Testis (tissue), 3 donors: ENCODE measurements around the gene DNAJC4. TPM values are rescaled to one million over a fixed set of nuclear protein-coding genes. Genes with fewer than 3 reads are reported as not detected.

Source experiments
- DNase-seq: peaks from one replicate; pipeline ENCODE4 v3.0.0-alpha.2; 2019
- H3K27ac ChIP-seq, 2 donors: fragments of 200-600 bp; sonication (generic); one replicate each; pipeline ENCODE4 v1.5.1; 2019
- H3K27me3 ChIP-seq: fragments of 200-600 bp; sonication (generic); one replicate; pipeline ENCODE4 v1.5.1; 2019
- H3K36me3 ChIP-seq: fragments of 200-600 bp; sonication (generic); one replicate; pipeline ENCODE4 v1.5.1; 2017; ENCODE audit warnings: low read depth; ENCODE audit errors: missing control alignments
- H3K4me1 ChIP-seq: fragments of 200-600 bp; sonication (generic); one replicate; pipeline ENCODE4 v1.5.1; 2019
- H3K4me3 ChIP-seq, 2 donors: fragments of 200-600 bp; sonication (generic); one replicate each; pipeline ENCODE4 v1.5.1; 2017 to 2019
- H3K9me3 ChIP-seq: fragments of 200-600 bp; sonication (generic); one replicate; pipeline ENCODE4 v1.5.1; 2017
- CTCF ChIP-seq, 3 experiments: fragments of 450-650 bp in 2 of 3; fragments of 200-600 bp in 1 of 3; sonication (generic) in 1 of 3; IDR thresholded peaks; one replicate each; pipeline ENCODE4 v1.5.1; 2016 to 2019; ENCODE audit warnings: antibody characterized with exemption in 3 of 3, mild to moderate bottlenecking in 2 of 3, moderate library complexity in 1 of 3
- POLR2A ChIP-seq: fragments of 450-650 bp; IDR thresholded peaks from one replicate; pipeline ENCODE4 v1.6.1; 2017; ENCODE audit warnings: antibody characterized with exemption, mild to moderate bottlenecking, moderate library complexity
- WGBS, 2 donors: methylation state at CpG; one replicate each; pipeline ENCODE4 v1.1.5; 2018; 5-methylcytosine and 5-hydroxymethylcytosine counted together
- intact Hi-C: fragments of 100-400 bp; cut with DNase I; formaldehyde crosslinking; loops from one replicate; pipeline ENCODE4 v1.15.1; 2023; ENCODE audit warnings: low total_unique reads
- polyA plus RNA-seq: library from polyadenylated mRNA; stranded (reverse); fragments of 350-450 nt; fragmentation: Illumina TruSeq; extraction: RNeasy Lipid Tissue Mini Kit (QIAGEN cat#74804); gene quantifications from one replicate; pipeline ENCODE4 v1.2.3, GENCODE V29; 2014; ENCODE audit warnings: low read depth, low replicate concordance; ENCODE audit not compliant: insufficient read depth
- total RNA-seq, 2 donors: library from RNA; depleted of rRNA; stranded (reverse); fragments of >200 nt; gene quantifications; one replicate each; pipeline ENCODE4 v1.2.3, GENCODE V29; 2016

Gene DNAJC4
- total and polyA plus RNA-seq, 3 donors from 2014 or later, result 105 to 303 (median 254) TPM

- Histone ChIP-seq H3K27ac (peak overlapping the region in 1 of 2 donors; percentile 3), H3K27me3 (no peaks in the 10 kb centered on the region), H3K4me1 (peaks cover 9% of the 10 kb centered on the region), H3K9me3 (no peaks in the 10 kb centered on the region), H3K36me3 (no peaks in the 10 kb centered on the region), H3K4me3 (no peak overlapping the region)
- 66 to 74% methylated on average over 16 of the region's 16 CpGs for WGBS, 2 donors
- DNase-seq, result no peak
- intact Hi-C loops, result loop anchor here (10.0 kb wide), 1 partner anchor 91 kb away; the partner anchor contains the start of gene KCNK4
- TF ChIP-seq CTCF (IDR thresholded peaks at IDR 0.05) (no peak), POLR2A (no peak)
Measured at GRCh38 chr11:64204080-64204440, 26.3 kb upstream of the DNAJC4 start.

- Histone ChIP-seq H3K27me3 (no peaks in the 10 kb centered on the region), H3K4me1 (peaks cover 9% of the 10 kb centered on the region), H3K27ac (peak overlapping the region in 1 of 2 donors; percentile 3), H3K4me3 (no peak overlapping the region), H3K36me3 (no peaks in the 10 kb centered on the region), H3K9me3 (no peaks in the 10 kb centered on the region)
- intact Hi-C loops, result loop anchor here (10.0 kb wide), 1 partner anchor 90 kb away; the partner anchor contains the start of gene KCNK4
- TF ChIP-seq POLR2A (no peak), CTCF (IDR thresholded peaks at IDR 0.05) (peak; percentile 47 to 64 (median 61))
- 33 to 39% methylated on average over 6 to 7 of the region's 7 CpGs for WGBS, 2 donors
- DNase-seq, result peak; percentile 94
Measured at GRCh38 chr11:64204464-64204989, 25.8 kb upstream of the DNAJC4 start.

GRCh38 chr11:64206457-64207255 lies 23.7 kb upstream of the DNAJC4 start, which contains the start of gene FERMT3:
Gene FERMT3 (plus strand): TSS chr11:64206721. CDS start chr11:64207365, 644 bp downstream.
- peak; percentile 38 for DNase-seq
- intact Hi-C loops, result loop anchor here (10.0 kb wide), 1 partner anchor 88 kb away; the partner anchor contains the start of gene KCNK4
- no peak for TF ChIP-seq CTCF (IDR thresholded peaks at IDR 0.05)
- 66 to 81% methylated on average over 8 to 27 of the region's 27 CpGs for WGBS, 2 donors
- H3K27me3 ChIP-seq, result no peaks in the 10 kb centered on the region
- no peaks in the 10 kb centered on the region for H3K9me3 ChIP-seq
- no peaks in the 10 kb centered on the region for H3K36me3 ChIP-seq
- peak within 1 kb of the TSS; percentile 65 to 71 for H3K27ac ChIP-seq
- peaks cover 9% of the 10 kb centered on the region for H3K4me1 ChIP-seq
- peak within 1 kb of the TSS; percentile 24 to 34 for H3K4me3 ChIP-seq

- intact Hi-C loops, result loop anchor here (10.0 kb wide), 1 partner anchor 87 kb away; the partner anchor contains the start of gene KCNK4
Measured at GRCh38 chr11:64207256-64208085, 22.9 kb upstream of the DNAJC4 start.

More at GRCh38 chr11:64207256-64208085, 22.9 kb upstream of the DNAJC4 start:
- Histone ChIP-seq H3K27me3 (no peaks in the 10 kb centered on the region), H3K27ac (peak overlapping the region; percentile 65 to 71), H3K4me3 (peak overlapping the region in 1 of 2 donors; percentile 34), H3K9me3 (no peaks in the 10 kb centered on the region), H3K4me1 (peaks cover 9% of the 10 kb centered on the region), H3K36me3 (no peaks in the 10 kb centered on the region)
- DNase-seq, result peak; percentile 37
- WGBS, 2 donors, result 51 to 55% methylated on average over 19 to 30 of the region's 30 CpGs
- TF ChIP-seq POLR2A (no peak), CTCF (IDR thresholded peaks at IDR 0.05) (no peak)
